NCI-H2029 treated with DMSO at 0.1 percent for 48 hours (cell line): ENCODE data around the gene SSPN.

Experiments used
- DNase-seq: peaks from one replicate; lab custom pipeline; 2025; lab: John Stamatoyannopoulos, UW

Gene SSPN

GRCh38 chr12:26187014-26187798 is 8.2 kb upstream of the SSPN start:
- DNase-seq: no peak

GRCh38 chr12:26188127-26188526 is 7.2 kb upstream of the SSPN start:
- no peak for DNase-seq

GRCh38 chr12:26188641-26189040 is 6.7 kb upstream of the SSPN start:
- no peak for DNase-seq

- DNase-seq: no peak
These were observed 3.2 kb upstream of the SSPN start for GRCh38 chr12:26192142-26192541.

GRCh38 chr12:26193539-26193938 is 1.8 kb upstream of the SSPN start:
- no peak for DNase-seq

GRCh38 chr12:26195641-26196420 is 458 bp downstream of the SSPN start:
- no peak for DNase-seq

GRCh38 chr12:26196421-26196716 is 996 bp downstream of the SSPN start:
- no peak for DNase-seq

GRCh38 chr12:26197832-26198231 is 2.5 kb downstream of the SSPN start:
- DNase-seq: no peak

GRCh38 chr12:26198742-26199141 is 3.4 kb downstream of the SSPN start:
- DNase-seq: no peak

GRCh38 chr12:26203167-26203780 is 7.9 kb downstream of the SSPN start:
- no peak for DNase-seq

- no peak for DNase-seq
These were observed 9.4 kb downstream of the SSPN start for GRCh38 chr12:26204612-26205289.

- DNase-seq: no peak
These were observed 9.9 kb downstream of the SSPN start for GRCh38 chr12:26205298-26205697.

GRCh38 chr12:26205941-26206340 is 10.6 kb downstream of the SSPN start:
- DNase-seq: no peak

- no peak for DNase-seq
These were observed 16.0 kb downstream of the SSPN start for GRCh38 chr12:26211331-26211730.

GRCh38 chr12:26212396-26212795 is 17.0 kb downstream of the SSPN start:
- DNase-seq: no peak

- DNase-seq: no peak
These were observed 17.6 kb downstream of the SSPN start for GRCh38 chr12:26212988-26213387.

- no peak for DNase-seq
These were observed 18.7 kb downstream of the SSPN start for GRCh38 chr12:26214121-26214520.

GRCh38 chr12:26219736-26220135 is 24.4 kb downstream of the SSPN start:
- DNase-seq: no peak

- no peak for DNase-seq
These were observed 29.3 kb downstream of the SSPN start for GRCh38 chr12:26224657-26225056.

- DNase-seq: no peak
These were observed 30.7 kb downstream of the SSPN start for GRCh38 chr12:26226122-26226521.

- DNase-seq: no peak
These were observed 31.4 kb downstream of the SSPN start for GRCh38 chr12:26226629-26227360.

GRCh38 chr12:26227361-26227745 is 32.0 kb downstream of the SSPN start:
- no peak for DNase-seq
